Measurements from ENCODE around the gene BCR. TPM values are rescaled to one million over a fixed set of nuclear protein-coding genes. Genes with fewer than 3 reads are reported as not detected.

Gene BCR
- total RNA-seq, 1 experiment from 2014 or later = 6.6 TPM

DNA sequence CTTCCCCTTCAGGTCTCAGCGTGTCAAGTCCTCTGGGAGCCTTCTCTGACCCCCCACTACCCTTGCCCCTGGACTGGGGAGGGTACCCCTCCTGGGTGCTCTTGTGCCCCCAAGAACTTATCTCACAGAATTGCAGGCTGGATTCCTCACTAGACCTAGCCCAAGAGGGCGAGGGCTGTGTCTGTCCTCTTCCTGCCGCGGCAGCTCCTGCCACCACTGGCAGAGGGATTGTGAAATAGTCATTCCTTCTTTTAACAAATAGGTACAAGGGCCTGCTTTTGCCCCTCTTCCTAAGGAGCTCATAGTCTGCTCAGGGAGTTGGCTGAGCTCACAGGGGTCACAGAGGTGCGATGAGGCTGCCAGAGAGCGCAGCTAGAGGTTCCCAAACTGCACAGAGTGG is 29.5 kb upstream of the BCR start:
- no peak for DNase-seq (ENCODE audit: low read depth)

DNA sequence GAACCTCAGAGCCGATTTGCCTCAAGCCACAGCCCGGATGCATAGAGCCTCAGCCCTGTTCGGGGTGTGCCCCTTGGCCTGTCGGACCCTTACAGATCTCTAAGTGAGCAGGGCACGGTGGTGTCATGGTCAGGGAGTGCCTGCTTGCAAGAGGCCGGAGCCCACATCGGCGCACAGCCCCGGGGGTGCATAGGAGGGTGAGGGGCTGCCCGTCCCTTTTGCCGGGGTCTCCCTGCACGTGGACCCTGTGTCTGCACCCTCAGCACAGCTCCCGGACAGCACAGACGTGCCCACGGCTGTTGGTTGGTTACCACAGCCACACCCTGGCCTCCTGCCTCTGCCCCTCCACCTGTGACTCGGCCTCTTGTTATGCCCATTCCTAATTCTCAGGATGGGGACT is 28.5 kb upstream of the BCR start:
- no peak for DNase-seq (ENCODE audit: low read depth)

DNA sequence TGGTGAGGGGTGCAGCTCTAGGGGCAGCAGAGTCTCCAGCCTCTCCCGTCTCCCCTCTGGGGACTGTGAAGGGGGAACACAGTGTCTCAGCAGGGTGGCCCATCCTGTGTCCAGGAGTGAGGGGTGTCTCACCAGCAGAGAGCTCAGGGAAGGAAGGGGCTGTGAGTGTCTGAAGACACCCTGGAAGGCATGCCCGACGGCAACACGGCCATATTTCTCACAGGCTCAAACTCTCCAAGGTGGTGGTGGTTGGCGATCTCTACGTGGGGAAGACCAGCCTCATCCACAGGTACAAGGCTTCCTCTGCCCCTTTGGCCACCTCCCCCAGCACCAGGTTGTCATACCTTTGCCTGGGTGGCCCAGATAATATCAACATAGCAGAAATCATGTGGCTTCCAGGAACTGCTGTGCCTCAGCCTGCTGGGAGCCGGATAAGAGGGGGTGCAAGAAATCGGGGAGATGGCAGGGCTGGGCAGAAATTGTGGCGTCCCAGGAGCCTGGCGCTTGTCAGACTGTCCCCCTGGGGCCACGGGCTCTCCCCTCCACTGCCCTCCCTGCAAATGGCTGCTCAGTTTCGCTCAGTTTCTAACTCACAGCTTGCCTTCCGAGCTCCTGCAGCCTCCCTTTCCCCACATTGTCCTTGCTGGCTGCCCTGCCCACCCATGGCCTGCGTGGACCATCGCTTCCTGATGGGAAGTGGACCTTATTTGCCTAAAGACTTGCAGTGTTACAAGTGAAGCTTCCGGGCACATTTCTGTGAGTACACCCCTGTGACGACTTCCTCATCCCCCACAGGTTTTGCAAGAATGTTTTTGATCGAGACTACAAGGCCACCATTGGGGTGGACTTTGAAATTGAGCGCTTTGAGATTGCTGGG is 27.8 kb upstream of the BCR start:
- DNase-seq (ENCODE audit: low read depth) = no peak

DNA sequence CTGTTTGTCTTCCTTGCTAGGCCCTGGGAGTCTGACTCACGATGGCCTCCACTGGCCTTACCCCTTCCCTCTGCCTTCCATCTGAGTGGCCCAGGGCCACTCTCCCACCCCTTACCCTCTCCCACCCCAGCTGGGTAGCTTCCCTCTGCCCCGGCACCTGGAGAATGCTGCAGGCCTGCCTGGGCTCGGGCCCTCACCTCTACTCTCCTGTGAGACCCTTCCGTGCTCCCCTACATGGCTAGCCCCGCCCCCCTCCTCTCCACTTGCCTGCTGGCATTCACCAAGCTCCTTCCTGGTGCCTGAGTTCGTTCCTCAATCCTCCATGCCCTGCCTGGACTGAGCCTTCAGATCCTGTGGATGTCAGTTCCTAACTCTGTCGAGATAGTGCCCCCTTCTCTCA is 26.3 kb upstream of the BCR start:
- DNase-seq (ENCODE audit: low read depth) = no peak

DNA sequence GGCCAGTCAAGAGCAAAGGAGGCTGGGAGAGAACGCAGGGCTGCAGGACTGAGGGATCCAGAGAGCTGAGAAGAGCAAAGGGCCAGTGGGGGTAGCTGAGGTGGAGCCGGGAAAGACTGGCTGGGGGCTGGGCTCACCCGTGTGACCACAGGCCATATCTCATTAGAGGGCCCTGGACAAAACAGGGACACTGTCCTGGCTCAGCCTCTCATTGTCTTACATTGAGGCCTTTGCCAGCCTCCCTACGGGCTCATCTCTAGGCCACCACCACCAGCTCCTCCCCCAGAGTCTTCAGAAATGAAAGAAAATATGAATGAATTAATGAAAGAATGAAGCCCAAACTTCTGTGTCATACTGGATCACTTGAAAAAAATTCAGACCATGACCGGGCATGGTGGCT is 25.8 kb upstream of the BCR start:
- DNase-seq (ENCODE audit: low read depth) = no peak

DNA sequence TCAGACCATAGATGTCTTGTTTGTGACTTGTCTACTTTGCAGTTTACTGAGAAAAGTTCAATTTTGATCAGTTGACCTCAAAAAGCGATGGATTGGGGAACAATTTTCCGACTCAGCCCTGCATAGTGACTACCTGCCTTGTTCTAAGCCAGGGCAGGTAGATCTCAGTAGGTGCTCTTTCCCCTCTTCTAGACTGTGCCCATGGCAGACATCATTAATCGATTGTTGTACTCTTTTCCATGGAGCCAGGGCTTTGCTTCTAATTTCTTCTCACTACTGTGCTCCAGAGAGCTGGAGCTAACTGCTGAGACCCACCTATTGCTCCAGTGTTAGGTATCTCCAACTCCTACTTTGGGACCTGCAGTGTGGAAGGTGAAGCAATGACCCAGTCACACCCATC is 25.2 kb upstream of the BCR start:
- no peak for DNase-seq (ENCODE audit: low read depth)

DNA sequence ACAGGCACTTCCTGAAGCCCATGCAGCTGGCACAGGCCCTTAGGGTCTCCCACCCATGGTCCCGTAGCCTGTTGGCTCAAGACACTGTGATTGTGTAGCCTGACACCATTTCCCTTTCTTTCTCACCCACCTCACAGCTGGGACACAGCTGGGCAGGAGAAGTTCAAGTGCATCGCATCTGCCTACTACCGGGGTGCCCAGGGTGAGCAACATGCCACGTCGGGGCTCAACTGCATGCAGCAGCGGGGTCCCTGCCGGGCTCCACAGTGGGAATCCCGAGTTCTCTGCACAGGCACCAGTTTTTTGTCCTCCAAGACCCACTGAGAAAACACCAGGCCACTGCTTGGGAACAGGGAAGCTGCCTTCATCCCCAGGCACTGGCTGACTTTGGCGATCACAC is 24.5 kb upstream of the BCR start:
- no peak for DNase-seq (ENCODE audit: low read depth)

DNA sequence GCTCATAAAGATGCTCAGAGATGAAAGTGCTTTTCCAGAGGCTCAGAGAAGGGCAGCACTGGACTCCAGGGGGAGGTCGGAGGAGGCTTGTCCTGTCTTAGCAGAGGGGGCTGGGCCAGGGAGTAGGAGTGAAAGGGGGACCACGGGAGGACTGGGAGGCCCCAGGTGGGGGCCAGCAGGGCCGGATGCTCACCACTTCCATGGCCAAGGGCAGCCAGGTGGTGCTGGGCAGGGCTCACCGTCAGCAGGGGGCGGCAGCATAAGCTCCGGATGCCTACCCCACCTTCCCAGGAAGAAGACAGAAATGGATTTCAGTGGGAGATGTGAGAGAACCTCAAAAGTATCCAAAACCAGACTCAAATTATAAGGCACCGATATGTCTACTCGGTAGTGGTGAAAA is 24.0 kb upstream of the BCR start:
- no peak for DNase-seq (ENCODE audit: low read depth)

DNA sequence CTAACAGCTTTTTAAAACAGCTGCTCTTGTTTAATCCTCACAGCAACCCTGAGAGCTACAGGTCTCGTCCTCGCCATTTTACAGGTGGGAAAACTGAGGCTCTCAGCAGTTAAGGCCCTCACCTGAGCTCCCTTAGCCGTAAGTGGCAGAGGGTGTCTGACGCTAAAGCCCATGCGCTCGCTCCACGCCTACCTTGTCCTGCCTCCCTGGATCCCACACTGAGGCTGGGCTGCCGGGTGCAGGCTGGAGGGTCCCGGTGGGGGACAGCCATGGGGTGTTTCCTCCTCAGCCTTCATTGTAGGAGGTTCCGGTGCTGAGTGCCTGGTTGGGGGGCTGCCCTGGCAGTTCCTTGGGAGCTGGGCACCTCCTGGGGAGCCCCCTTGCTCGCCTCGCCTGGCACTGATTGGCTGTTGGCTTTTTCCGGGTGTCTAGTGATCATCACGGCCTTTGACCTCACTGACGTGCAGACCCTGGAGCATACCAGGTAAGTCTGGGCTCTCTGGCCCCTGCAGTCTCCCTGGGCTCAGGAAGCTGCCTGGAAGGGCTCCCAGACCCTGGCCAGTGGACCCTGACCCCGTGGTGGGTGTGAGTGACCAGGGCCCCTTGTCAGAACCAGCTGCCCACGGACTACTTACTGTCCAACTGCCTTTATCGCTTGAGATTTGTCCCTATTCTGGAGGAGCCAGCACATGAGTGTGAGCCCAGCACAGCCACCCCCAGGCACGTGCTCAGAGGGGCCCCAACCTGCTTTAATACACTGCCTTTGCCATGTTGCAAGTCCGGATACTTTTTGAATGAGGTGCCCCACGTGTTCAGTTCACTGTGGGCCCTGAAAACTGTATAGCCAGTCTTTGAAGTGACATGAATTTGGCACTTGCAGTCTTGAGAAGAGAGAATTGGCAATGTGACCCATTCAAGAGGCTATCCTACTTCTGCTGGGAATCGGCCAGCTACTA is 22.5 kb upstream of the BCR start:
- DNase-seq (ENCODE audit: low read depth) = no peak

DNA sequence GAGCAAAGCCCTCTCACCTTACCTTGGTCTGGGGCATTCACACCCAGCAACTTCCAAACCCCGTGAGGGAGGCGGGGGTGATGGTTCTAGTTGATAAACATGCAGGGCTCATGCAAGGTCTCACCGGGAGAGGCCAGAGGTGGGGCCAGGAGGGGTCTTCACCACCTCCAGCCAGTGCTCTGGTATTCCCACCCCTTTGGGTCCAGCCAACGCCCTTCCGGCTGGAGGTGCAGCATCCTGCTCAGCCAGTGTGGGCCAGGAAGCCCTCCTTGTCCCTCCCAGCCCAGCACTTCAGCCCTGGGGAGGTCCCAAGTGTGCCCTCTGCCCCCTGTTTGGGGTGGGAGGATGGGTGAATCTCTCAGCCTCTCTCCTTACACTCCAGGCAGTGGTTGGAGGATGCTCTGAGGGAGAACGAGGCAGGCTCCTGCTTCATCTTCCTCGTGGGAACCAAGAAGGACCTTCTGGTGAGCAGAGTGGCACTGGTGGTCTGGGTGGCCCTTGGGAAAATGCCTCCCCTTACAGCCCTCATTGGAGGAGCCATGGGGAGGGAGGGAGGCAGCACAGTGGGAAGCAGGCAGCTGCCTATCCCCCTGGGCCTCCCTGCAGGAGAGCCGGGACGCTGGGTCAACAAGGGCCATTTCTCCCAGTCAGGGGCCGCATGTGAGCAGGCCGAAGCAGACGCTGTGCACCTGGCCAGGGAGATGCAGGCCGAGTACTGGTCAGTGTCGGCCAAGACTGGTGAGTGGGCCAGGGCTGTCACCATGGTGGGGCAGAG is 21.6 kb upstream of the BCR start:
- DNase-seq (ENCODE audit: low read depth) = no peak

DNA sequence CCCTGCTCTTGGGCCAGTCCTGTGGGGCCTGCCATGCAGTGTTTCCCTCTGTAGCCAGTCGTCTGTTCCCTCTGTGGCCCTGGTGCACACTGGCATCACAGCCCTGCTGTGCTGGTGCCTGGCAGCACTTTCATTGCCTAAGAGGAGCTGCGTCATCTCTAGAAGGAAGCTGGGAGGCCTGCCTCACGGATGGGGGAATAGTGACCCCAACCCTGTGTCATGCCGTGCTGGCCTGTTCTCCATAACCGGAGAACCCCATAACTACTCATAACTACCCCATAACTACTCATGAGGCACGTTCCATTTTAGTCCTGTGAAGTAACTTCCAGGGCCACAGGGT is 21.0 kb upstream of the BCR start:
- DNase-seq (ENCODE audit: low read depth) = no peak

DNA sequence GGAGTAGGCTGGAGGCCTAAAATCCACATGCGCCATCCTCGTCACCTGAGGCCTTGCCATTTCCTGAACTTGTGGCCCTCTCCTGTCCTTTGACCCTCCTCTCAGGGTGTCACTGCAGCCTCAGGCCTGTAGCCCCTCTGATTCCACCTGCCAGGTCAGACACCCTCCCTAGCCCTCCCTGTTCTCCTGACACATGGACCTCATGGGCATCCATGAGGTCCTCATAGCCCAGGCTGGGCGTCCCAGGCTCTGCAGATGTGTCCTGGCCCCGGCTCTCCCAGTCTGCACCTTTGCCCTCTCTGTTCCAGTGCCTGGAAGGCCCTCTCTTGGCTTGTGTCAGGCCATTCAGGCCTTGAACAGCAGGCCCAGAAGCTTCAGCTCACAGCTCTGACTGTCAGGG is 19.3 kb upstream of the BCR start:
- DNase-seq (ENCODE audit: low read depth) = no peak

DNA sequence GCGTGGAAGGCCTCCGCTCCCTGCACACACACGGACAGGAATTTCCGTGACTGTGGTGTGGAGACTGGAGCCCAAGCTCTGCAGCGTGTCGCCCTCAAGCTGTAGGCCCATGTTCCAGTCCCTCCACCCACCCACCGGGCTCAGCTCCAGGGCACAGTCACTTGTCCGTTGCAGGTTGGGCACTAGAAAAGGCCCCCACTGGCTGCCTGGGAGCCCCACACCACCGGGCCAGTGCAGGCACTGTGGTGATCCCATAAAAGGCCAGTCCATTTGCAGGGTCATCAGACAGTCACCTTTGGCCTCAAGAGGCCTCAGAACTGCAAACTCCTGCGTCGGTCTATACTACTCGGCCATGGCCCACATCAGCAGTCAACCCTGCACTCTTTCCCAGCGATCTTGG is 18.7 kb upstream of the BCR start:
- no peak for DNase-seq (ENCODE audit: low read depth)

DNA sequence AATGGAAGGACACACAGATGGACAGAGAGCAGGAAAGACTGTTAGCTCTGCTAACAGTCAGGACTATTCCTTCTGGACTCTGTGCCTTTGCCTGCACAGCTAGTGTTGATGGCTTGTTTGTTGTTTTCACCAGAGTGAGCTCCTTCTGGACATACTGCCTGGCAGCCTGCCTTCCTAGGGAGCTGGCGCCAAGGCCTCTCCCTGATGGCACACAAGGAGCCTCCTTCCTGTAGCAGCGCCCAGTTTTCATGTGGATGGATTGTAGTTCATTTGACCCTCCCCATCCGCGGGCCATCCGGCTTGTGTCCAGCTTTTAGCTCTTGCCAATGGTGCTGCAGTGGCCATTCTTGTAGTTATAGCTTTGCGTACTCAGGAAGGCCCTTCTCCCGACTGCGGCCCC is 16.6 kb upstream of the BCR start:
- no peak for DNase-seq (ENCODE audit: low read depth)

DNA sequence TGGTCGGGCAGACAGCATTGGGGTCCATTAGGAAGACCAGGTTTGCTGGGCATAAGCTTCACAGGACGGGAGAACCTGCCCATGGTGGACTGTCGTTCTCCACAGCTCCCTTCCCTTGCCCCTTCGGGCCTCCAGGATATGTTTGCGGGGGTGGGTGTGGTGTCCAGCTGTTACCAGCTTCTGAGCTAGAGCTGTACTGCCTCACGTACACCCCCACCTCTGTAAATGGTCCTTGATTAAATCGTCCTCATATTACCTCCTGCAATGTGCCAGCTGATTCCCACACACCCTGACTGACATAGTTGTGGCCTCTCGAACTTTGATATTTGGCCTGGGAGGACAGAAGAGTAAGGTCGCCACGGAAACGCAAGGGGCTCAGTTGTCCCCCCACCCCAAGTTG is 16.2 kb upstream of the BCR start:
- no peak for DNase-seq (ENCODE audit: low read depth)

DNA sequence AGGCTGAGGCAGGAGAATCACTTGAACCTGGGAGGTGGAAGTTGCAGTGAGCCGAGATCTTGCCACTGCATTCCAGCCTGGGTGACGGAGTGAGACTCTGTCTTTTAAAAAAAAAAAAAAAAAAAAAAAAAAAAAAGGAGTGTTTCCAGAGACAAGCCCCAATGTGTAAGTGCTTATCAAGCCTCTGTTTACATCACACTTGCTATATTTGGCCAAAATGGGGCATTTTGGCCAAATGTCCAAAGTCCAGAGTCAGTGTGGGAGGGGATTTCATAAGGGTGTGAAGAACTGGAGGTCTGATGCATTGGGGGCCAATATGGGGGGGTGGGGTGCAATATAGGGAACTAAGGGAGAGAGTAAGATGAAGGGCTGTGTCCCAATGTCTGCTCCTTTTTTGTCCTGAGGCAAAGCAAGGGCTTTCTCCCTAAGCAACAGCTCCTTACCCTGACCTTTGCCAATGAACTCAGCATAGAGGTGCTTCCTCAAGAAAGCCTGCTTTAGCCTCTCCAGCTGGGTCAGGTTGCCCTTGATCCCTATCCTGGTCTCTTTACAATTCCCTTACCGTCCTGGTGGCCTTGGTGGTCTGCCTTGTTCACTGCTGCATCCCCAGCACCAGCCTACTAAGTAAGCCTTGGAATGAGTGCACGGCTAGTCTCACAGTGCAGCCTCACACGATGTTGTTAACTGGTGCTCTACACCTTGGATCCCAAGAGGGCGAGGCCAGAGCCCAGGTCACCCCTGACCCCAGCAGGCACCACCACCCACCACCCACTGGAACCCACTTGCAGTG is 14.1 kb upstream of the BCR start:
- no peak for DNase-seq (ENCODE audit: low read depth)

DNA sequence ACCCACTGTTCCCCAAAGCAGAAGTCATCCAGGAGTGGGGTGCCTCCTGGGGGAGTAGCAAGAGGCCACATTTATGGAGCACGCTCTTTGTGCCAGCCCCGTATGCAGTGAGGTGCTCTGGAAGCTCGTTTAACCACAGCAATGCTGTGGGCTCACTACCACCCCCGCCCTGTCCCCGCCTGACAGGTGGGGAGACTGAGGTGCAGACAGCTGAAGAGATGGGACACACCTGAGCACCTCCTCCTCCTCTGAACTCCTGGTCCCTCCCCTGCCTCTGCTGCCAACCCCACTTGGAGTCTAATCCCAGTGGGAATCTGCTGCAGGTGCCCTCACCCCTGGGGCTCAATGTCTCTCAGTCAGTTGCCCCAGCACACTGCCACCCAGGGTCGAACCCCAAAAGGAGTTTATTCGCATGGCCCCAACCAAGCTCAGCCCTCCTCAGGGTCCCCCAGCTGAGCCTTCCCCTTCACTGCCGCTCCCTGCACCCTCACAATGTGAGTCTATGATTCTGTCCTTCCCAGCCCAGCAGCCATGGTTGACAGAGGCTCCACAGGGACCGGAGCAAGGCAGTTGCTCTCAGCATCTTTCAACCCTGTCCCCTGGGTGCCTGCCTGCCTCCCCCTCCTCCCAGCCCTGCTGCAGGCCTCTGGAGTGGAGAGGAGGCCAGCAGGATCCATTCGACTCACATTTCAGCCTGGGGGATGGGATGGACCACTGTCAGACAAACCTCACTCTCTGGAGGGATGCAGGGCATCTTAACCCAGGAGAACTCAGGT is 13.3 kb upstream of the BCR start:
- DNase-seq (ENCODE audit: low read depth) = no peak

DNA sequence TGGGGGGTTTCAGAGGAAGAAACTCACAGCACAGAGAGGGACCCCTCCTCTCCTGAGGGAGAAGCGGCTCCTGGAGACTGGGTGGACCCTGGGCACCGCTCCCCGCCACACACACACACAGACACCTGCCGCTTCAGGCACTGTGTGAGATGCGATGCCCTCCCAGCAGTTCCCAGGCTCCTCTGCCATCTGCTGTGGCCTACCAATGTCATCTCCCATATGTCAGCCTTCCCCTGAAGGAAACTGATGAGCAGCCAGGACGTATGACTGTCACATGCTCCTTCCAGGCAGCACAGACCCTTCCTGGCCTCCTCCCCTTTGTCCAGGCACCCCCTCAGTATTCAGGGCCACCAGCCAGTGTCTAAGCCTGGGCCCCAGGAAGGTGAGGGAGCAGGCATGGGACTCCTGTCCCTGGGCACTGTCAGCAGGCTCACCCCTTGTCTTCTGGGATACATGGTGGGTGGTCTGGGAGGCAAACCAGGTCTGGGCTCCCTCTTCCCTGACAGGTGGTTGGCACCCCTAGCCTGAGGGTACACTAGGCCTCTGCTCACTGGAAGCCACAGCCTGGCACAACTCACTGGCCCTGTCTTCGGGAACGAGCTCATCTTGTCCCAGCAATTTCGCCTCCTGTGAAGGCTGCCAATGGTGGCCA is 11.8 kb upstream of the BCR start:
- no peak for DNase-seq (ENCODE audit: low read depth)

DNA sequence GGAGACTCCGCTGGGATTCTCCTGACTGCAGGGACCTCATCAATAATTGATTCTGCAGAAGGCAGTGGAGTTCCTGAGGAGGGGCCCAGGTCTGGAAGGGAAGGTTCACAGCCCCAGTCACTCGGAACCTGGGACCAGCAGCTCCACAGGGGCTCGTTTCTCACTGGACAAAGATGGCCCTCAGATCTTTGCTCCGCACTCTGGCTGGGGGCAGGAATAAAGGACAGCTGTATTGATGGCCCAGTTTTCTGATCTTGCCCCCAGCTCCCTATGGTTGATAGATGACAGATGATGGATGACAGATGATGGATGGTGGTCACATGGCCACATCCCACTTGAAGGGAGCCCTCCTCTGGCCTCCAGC is 11.3 kb upstream of the BCR start:
- no peak for DNase-seq (ENCODE audit: low read depth)
